Right lobe of liver (tissue), 4 donors: ENCODE results near the gene CAPN2.

ENCODE experiments used
- CTCF ChIP-seq, 4 donors: fragments of 200-600 bp in 3 of 4; fragments of 450-650 bp in 1 of 4; IDR thresholded peaks; one replicate each; pipeline versions ENCODE4 v1.5.1 to v1.8.0; 2016 to 2022; ENCODE audit warnings: antibody characterized with exemption in 4 of 4, mild to moderate bottlenecking in 2 of 4
- POLR2A ChIP-seq: fragments of 450-650 bp; IDR thresholded peaks from one replicate; pipeline ENCODE4 v1.6.1; 2017; ENCODE audit warnings: antibody characterized with exemption, mild to moderate bottlenecking
- donor health status: DM: no; HTN: no; CAD: no.
- donor health status: DM: no; HTN: no; CAD: no.
- donor health status: DM: no; HTN: yes; CAD: no.

GRCh38 chr1:223815020-223815853 is 102.9 kb downstream of the CAPN2 start:
- no peak for TF ChIP-seq CTCF (IDR thresholded peaks at IDR 0.05)
- no peak for TF ChIP-seq POLR2A
